A549 (cell line): ENCODE data around the gene LYZL1. TPM values are rescaled to one million over a fixed set of nuclear protein-coding genes. Genes with fewer than 3 reads are reported as not detected.
A peak's percentile ranks its signal among the peaks of the same experiment; 100 is the strongest.
"Not testable (repeated sequence)": the region's sequence is repeated elsewhere in the genome, so short reads cannot be mapped to it uniquely, and the experiment has no call there.

ENCODE experiments used
- ATAC-seq, 2 experiments: fragments of 200-7000 bp in 1 of 2; fragments of >200 bp in 1 of 2; cut with Nextera tagmentation in 1 of 2; cut with Tn5 transposase in 1 of 2; 3 replicates each; pipeline versions ENCODE4 v1.8.0 to v1.9.1; 2018 to 2020; ENCODE audit warnings: mild to moderate bottlenecking in 1 of 2, moderate library complexity in 1 of 2
- CTCF ChIA-PET: fragments of 300-600 bp; sonication (Branson Sonifier 250); formaldehyde crosslinking; extraction: SDS; loops from one replicate; lab custom pipeline; 2021; ENCODE audit warnings: antibody characterized with exemption, inconsistent platforms; lab: Yijun Ruan, JAX
- POLR2A ChIA-PET: fragments of 350-600 bp; formaldehyde crosslinking; extraction: SDS; loops from one replicate; lab custom pipeline; 2021; ENCODE audit warnings: antibody characterized with exemption, inconsistent platforms; lab: Yijun Ruan, JAX
- DNase-seq, 2 experiments: peaks; one replicate each; pipeline versions ENCODE4 v3.0.0 to v3.0.0-alpha.2; 2011 to 2016; ENCODE audit warnings: low read depth in 1 of 2, low spot score in 1 of 2
- FAIRE-seq: peaks from 2 replicates; lab custom pipeline; 2011; peaks lifted over from hg19 to GRCh38; lab: Jason Lieb, UNC
- H3K27ac ChIP-seq, 2 experiments: fragments of >200 bp; sonication (Bioruptor Twin); formaldehyde crosslinking; 3 replicates each; pipeline ENCODE4 v1.5.1; 2016 to 2017
- H3K4me1 ChIP-seq: fragments of >200 bp; sonication (Bioruptor Twin); formaldehyde crosslinking; 3 replicates; pipeline ENCODE4 v1.6.1; 2016
- H3K4me2 ChIP-seq: fragments of >200 bp; sonication (Bioruptor Twin); formaldehyde crosslinking; 3 replicates; pipeline ENCODE4 v1.6.1; 2016
- H3K4me3 ChIP-seq: fragments of >200 bp; sonication (Bioruptor Twin); formaldehyde crosslinking; 3 replicates; pipeline ENCODE4 v1.5.1; 2016
- H3K9me3 ChIP-seq: fragments of >200 bp; sonication (Bioruptor Twin); formaldehyde crosslinking; 3 replicates; pipeline ENCODE4 v1.6.1; 2016
- CBX2 ChIP-seq: fragments of 200-600 bp; sonication (generic); IDR thresholded peaks from 2 replicates; pipeline ENCODE4 v1.6.1; 2016; ENCODE audit warnings: low read depth, mild to moderate bottlenecking, borderline replicate concordance
- CEBPB ChIP-seq, 2 experiments: fragments of >200 bp in 1 of 2; sonication (Bioruptor Twin) in 1 of 2; formaldehyde crosslinking in 1 of 2; IDR thresholded peaks; 2 replicates each; pipeline ENCODE4 v1.6.1; 2012 to 2016
- CHD2 ChIP-seq: fragments of 150-350 bp; IDR thresholded peaks from 2 replicates; pipeline ENCODE4 v1.6.1; 2014; ENCODE audit warnings: low read length; ENCODE audit not compliant: partially characterized antibody
- CHD4 ChIP-seq: fragments of 200-600 bp; sonication (generic); IDR thresholded peaks from 2 replicates; pipeline ENCODE4 v1.6.1; 2016; ENCODE audit warnings: antibody characterized with exemption, mild to moderate bottlenecking, borderline replicate concordance
- EHF ChIP-seq: fragments of 250-450 bp; sonication (Bioruptor Pico); IDR thresholded peaks from 2 replicates; pipeline ENCODE4 v1.5.0; 2020; ENCODE audit warnings: mild to moderate bottlenecking
- EHMT2 ChIP-seq: fragments of 200-600 bp; sonication (generic); IDR thresholded peaks from 2 replicates; pipeline ENCODE4 v1.6.1; 2016; ENCODE audit warnings: antibody characterized with exemption, low read depth, mild to moderate bottlenecking, moderate library complexity
- EP300 ChIP-seq, 2 experiments: fragments of >200 bp; sonication (Bioruptor Twin); formaldehyde crosslinking; IDR thresholded peaks; 2 replicates in 1 of 2; 3 replicates in 1 of 2; pipeline ENCODE4 v1.6.1; 2016 to 2017
- FOSB ChIP-seq: fragments of 250-450 bp; sonication (Bioruptor Pico); IDR thresholded peaks from 2 replicates; pipeline ENCODE4 v1.5.0; 2020; ENCODE audit warnings: mild to moderate bottlenecking, moderate library complexity
- GATA3 ChIP-seq: IDR thresholded peaks from 2 replicates; pipeline ENCODE4 v1.6.1; 2012; ENCODE audit warnings: borderline replicate concordance
- HEYL ChIP-seq: fragments of 250-450 bp; sonication (Bioruptor Pico); IDR thresholded peaks from 2 replicates; pipeline ENCODE4 v1.8.0; 2021; ENCODE audit warnings: mild to moderate bottlenecking, moderate library complexity
- HOXB13 ChIP-seq: fragments of 250-450 bp; sonication (Bioruptor Pico); IDR thresholded peaks from 2 replicates; pipeline ENCODE4 v1.5.0; 2020; ENCODE audit warnings: low read depth, mild to moderate bottlenecking, moderate library complexity
- HOXB5 ChIP-seq: fragments of 250-450 bp; sonication (Bioruptor Pico); IDR thresholded peaks from 2 replicates; pipeline ENCODE4 v1.5.0; 2020; ENCODE audit warnings: mild to moderate bottlenecking, moderate library complexity
- JUN ChIP-seq, 2 experiments: fragments of >200 bp; sonication (Bioruptor Twin); formaldehyde crosslinking; IDR thresholded peaks; 2 replicates in 1 of 2; 3 replicates in 1 of 2; pipeline ENCODE4 v1.6.1; 2016 to 2017
- MYC ChIP-seq: IDR thresholded peaks from 2 replicates; pipeline ENCODE4 v1.6.1; 2012; ENCODE audit warnings: mild to moderate bottlenecking, inconsistent platforms, low read length, improper control_type of control experiment, borderline replicate concordance
- NPAS2 ChIP-seq: fragments of 250-450 bp; sonication (Bioruptor Pico); IDR thresholded peaks from 2 replicates; pipeline ENCODE4 v1.8.0; 2022; ENCODE audit warnings: mild to moderate bottlenecking, moderate library complexity, borderline replicate concordance
- PHF8 ChIP-seq: fragments of 200-600 bp; sonication (generic); IDR thresholded peaks from 2 replicates; pipeline ENCODE4 v1.6.1; 2016; ENCODE audit warnings: low read depth, mild to moderate bottlenecking, antibody characterized with exemption, moderate library complexity, borderline replicate concordance
- POLR2A ChIP-seq: IDR thresholded peaks from 2 replicates; pipeline ENCODE4 v1.6.1; 2012; ENCODE audit warnings: mild to moderate bottlenecking, low read length
- RAD21 ChIP-seq, 2 experiments: fragments of >200 bp in 1 of 2; sonication (Bioruptor Twin) in 1 of 2; formaldehyde crosslinking in 1 of 2; IDR thresholded peaks in 1 of 2; conservative IDR thresholded peaks in 1 of 2; 2 replicates in 1 of 2; 3 replicates in 1 of 2; pipeline ENCODE4 v1.6.1; 2012 to 2018; ENCODE audit warnings: inconsistent platforms in 1 of 2
- RARB ChIP-seq: fragments of 250-450 bp; sonication (Bioruptor Pico); IDR thresholded peaks from 2 replicates; pipeline ENCODE4 v1.8.0; 2021; ENCODE audit warnings: mild to moderate bottlenecking, moderate library complexity
- RNF2 ChIP-seq: fragments of 200-600 bp; sonication (generic); IDR thresholded peaks from 2 replicates; pipeline ENCODE4 v1.6.1; 2016; ENCODE audit warnings: low read depth, mild to moderate bottlenecking, antibody characterized with exemption, moderate library complexity, borderline replicate concordance
- ZFP36 ChIP-seq: fragments of 450-650 bp; IDR thresholded peaks from 2 replicates; pipeline ENCODE4 v1.6.1; 2014; ENCODE audit warnings: borderline replicate concordance; ENCODE audit not compliant: partially characterized antibody
- ZSCAN20 ChIP-seq: fragments of 250-450 bp; sonication (Bioruptor Pico); IDR thresholded peaks from 2 replicates; pipeline ENCODE4 v1.8.0; 2022; ENCODE audit warnings: mild to moderate bottlenecking, moderate library complexity
- WGBS: methylation state at CpG from one replicate; pipeline ENCODE4 v1.1.6; 2017; ENCODE audit errors: missing lambda C conversion rate; 5-methylcytosine and 5-hydroxymethylcytosine counted together
- polyA plus RNA-seq, 4 experiments: library from polyadenylated mRNA; depleted of rRNA in 3 of 4; stranded (reverse); fragments of >200 nt; fragmentation: RNase III in 1 of 4; extraction: RNeasy Plus Mini Kit Qiagen cat#74134 plus additional on column Dnase treatment in 1 of 4; gene quantifications; 2 replicates in 3 of 4; 3 replicates in 1 of 4; pipeline ENCODE4 v1.2.3, GENCODE V29; 2011 to 2017
- TF ChIP-seq, protein P1 (sequence below): IDR thresholded peaks from 2 replicates; pipeline ENCODE4 v1.6.1; 2012
- TF ChIP-seq, protein P2 (sequence below): IDR thresholded peaks from 2 replicates; pipeline ENCODE4 v1.6.1; 2012; ENCODE audit warnings: low read depth, borderline replicate concordance
- TF ChIP-seq, protein P3 (sequence below): fragments of 450-650 bp; IDR thresholded peaks from 2 replicates; pipeline ENCODE4 v1.6.1; 2014; ENCODE audit warnings: antibody characterized with exemption
- TF ChIP-seq, protein P4 (sequence below): fragments of 200-600 bp; sonication (generic); IDR thresholded peaks from 2 replicates; pipeline ENCODE4 v1.6.1; 2016; ENCODE audit warnings: antibody characterized with exemption, mild to moderate bottlenecking, moderate library complexity

The LYZL1 gene
- polyA plus RNA-seq, 2 of the 4 experiments (the other 2 are of a cell fraction): not detected

DNA sequence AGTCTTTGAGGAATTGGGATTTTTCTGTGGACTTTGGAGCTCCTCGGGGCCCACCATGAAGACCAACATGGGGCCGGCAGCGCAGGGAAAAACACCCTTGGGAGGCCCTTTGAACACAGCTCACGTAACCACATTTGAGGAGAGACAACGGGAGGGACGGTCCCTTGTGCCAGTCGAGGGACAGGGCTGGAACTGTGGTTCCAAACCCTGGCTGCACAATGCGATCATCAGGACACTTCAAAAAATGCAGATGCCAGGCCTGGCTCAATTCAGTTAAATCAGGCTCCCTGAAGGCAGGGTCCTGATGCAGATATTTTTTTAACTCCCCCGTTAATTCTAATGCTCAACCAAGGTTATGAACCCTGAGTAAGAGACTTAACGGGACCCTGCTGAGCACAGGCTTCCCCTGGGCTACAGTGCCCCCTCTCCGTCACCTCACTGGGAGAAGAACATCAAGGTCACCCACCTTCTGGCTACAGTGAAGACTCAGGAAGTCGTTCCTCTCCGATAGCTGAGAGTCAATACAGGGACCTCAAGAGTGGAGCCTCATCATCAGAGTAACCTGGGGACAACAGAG lies 30.4 kb downstream of the LYZL1 start:
- Histone ChIP-seq H3K27ac (peak overlapping the region; percentile 57 to 82), H3K9me3 (peaks cover under 1% of the 10 kb centered on the region; the same call in 2 of the 3 replicates), H3K4me3 (no peak overlapping the region), H3K4me1 (peaks cover 57% of the 10 kb centered on the region), H3K4me2 (peak overlapping the region; percentile 80)
- no peak for FAIRE-seq
- no peak for ATAC-seq
- TF ChIP-seq, protein P1, sequence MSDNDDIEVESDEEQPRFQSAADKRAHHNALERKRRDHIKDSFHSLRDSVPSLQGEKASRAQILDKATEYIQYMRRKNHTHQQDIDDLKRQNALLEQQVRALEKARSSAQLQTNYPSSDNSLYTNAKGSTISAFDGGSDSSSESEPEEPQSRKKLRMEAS: 0 out of 2 replicates have a peak, but pooled peaks have one; percentile 1
- no peak for TF ChIP-seq EHMT2
- DNase-seq: no peak
- ChIA-PET POLR2A (no interaction called here), CTCF (interaction anchor here (1.2 to 1.7 kb wide), 4 partner anchors 15 to 691 kb away, joined by 4 to 7 read pairs (median 6); no protein-coding TSS in a partner anchor)
- 82% methylated on average over 13 of the region's 13 CpGs for WGBS

DNA sequence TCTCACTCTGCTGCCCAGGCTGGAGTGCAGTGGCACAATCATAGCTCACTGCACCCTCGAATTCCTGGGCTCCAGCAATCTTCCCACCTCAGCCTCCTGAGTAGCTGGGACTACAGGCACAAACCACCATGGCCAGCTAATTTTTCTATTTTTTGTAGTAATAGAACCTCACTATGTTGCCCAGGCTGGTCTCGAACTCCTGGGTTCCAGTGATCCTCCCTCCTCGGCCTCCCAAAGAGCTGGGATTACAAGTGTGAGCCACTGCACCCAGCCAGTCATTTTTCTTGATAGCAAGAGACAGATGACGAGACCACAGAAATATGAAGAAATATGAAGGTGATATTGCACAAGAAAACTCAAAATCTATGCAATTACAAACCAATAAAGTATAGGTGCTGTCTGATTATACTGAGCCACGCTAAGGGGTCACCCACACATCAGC lies 31.8 kb downstream of the LYZL1 start:
- H3K4me3 ChIP-seq, POLR2A ChIA-PET, H3K4me2 ChIP-seq, FAIRE-seq, DNase-seq, ATAC-seq, H3K9me3 ChIP-seq: not testable (repeated sequence)
- WGBS: 67% methylated on average over 5 of the region's 5 CpGs
- CTCF ChIA-PET: interaction anchor here (1.2 to 1.7 kb wide), 4 partner anchors 14 to 692 kb away, joined by 3 to 5 read pairs (median 4); no protein-coding TSS in a partner anchor
- Histone ChIP-seq H3K27ac (peak overlapping the region in 1 of 2 experiments; percentile 61; a peak in 3 of 6 replicates), H3K4me1 (peaks cover 57% of the 10 kb centered on the region)
- peak; percentile 66 to 67; a peak in 3 of 4 replicates for TF ChIP-seq CEBPB (IDR thresholded peaks at IDR 0.05)

DNA sequence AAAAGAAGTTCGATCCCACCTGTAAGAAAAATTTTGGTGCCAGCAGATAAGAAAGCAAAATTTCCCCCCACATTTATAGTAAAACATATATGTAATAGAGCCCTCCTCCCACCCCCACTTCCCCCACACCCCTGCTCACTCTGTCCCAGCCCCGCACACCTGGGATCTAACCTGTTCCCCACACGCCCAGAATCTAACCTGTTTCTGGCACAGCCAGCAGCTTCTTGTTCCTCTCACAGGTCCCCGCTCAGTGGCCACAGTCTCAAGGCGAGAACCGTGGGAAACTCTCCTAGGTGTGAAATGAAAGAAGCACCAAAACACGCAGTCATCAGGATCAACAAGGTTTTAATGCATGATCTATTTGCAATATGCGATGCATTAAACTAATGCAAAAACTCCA lies 32.8 kb downstream of the LYZL1 start:
- CTCF ChIA-PET: interaction anchor here (1.7 kb wide), 1 partner anchor 17 kb away, joined by 5 read pairs; no protein-coding TSS in a partner anchor
- 89% methylated on average over 8 of the region's 8 CpGs for WGBS

DNA sequence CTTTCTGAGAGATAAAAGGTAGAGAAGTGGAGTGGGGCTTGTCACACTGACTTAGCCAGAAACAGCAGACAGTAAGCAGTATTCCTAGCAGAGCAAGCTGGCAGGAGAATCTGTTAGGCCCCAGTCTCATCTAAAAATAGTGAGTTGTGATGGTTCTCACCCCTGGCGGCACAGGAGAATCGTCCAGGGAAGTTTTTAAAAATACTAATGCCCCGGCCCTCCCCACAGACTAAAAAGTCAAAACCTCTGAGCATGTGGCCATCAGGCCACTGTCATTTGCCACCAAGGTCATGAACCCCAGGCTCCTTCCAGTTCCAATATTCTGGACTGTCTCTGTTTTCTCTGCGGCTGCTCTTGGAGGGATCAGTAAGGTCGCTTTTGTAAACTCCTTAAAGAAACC lies 34.0 kb downstream of the LYZL1 start:
- H3K27ac ChIP-seq: peak overlapping the region in 1 of 2 experiments; percentile 6; a peak in 1 of 6 replicates
- DNase-seq (no peak), FAIRE-seq (no peak), ATAC-seq (no peak)
- H3K4me1 ChIP-seq: peaks cover 51% of the 10 kb centered on the region
- H3K4me3 ChIP-seq: no peak overlapping the region
- ChIA-PET CTCF (no interaction called here), POLR2A (no interaction called here)
- 84% methylated on average over 5 of the region's 5 CpGs for WGBS
- H3K9me3 ChIP-seq: no peaks in the 10 kb centered on the region
- no peak overlapping the region for H3K4me2 ChIP-seq
- TF ChIP-seq, protein P2, sequence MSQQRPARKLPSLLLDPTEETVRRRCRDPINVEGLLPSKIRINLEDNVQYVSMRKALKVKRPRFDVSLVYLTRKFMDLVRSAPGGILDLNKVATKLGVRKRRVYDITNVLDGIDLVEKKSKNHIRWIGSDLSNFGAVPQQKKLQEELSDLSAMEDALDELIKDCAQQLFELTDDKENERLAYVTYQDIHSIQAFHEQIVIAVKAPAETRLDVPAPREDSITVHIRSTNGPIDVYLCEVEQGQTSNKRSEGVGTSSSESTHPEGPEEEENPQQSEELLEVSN: no peak
- TF ChIP-seq GATA3 (no peak), JUN (IDR thresholded peaks at IDR 0.05) (no peak), EHMT2 (no peak), ZSCAN20 (CRISPR knock-in tag) (no peak), RNF2 (no peak), RAD21 (conservative IDR thresholded peaks at IDR 0.05 in 1 of 2, IDR thresholded peaks at IDR 0.05 in 1 of 2) (no peak), HOXB13 (CRISPR knock-in tag) (no peak), FOSB (no peak), HEYL (no peak), HOXB5 (CRISPR knock-in tag) (no peak), PHF8 (no peak), CHD4 (no peak)

More for the DNA sequence above, 32.8 kb downstream of the LYZL1 start:
- TF ChIP-seq, protein P3, sequence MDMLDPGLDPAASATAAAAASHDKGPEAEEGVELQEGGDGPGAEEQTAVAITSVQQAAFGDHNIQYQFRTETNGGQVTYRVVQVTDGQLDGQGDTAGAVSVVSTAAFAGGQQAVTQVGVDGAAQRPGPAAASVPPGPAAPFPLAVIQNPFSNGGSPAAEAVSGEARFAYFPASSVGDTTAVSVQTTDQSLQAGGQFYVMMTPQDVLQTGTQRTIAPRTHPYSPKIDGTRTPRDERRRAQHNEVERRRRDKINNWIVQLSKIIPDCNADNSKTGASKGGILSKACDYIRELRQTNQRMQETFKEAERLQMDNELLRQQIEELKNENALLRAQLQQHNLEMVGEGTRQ: no peak
- TF ChIP-seq CHD2: no peak
- TF ChIP-seq EHF: no peak
- TF ChIP-seq CBX2: no peak
- no peak for TF ChIP-seq GATA3
- TF ChIP-seq MYC: no peak
- no peak for TF ChIP-seq NPAS2 (CRISPR knock-in tag)
- no peak for TF ChIP-seq POLR2A
- TF ChIP-seq ZFP36: no peak
- TF ChIP-seq, protein P4, sequence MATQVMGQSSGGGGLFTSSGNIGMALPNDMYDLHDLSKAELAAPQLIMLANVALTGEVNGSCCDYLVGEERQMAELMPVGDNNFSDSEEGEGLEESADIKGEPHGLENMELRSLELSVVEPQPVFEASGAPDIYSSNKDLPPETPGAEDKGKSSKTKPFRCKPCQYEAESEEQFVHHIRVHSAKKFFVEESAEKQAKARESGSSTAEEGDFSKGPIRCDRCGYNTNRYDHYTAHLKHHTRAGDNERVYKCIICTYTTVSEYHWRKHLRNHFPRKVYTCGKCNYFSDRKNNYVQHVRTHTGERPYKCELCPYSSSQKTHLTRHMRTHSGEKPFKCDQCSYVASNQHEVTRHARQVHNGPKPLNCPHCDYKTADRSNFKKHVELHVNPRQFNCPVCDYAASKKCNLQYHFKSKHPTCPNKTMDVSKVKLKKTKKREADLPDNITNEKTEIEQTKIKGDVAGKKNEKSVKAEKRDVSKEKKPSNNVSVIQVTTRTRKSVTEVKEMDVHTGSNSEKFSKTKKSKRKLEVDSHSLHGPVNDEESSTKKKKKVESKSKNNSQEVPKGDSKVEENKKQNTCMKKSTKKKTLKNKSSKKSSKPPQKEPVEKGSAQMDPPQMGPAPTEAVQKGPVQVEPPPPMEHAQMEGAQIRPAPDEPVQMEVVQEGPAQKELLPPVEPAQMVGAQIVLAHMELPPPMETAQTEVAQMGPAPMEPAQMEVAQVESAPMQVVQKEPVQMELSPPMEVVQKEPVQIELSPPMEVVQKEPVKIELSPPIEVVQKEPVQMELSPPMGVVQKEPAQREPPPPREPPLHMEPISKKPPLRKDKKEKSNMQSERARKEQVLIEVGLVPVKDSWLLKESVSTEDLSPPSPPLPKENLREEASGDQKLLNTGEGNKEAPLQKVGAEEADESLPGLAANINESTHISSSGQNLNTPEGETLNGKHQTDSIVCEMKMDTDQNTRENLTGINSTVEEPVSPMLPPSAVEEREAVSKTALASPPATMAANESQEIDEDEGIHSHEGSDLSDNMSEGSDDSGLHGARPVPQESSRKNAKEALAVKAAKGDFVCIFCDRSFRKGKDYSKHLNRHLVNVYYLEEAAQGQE: no peak
- no peak for TF ChIP-seq HEYL
- no peak for TF ChIP-seq RARB
- no peak for TF ChIP-seq EP300 (IDR thresholded peaks at IDR 0.05)
- no peak for TF ChIP-seq JUN (IDR thresholded peaks at IDR 0.05)
- H3K4me3 ChIP-seq: no peak overlapping the region
- FAIRE-seq (no peak), DNase-seq (no peak), ATAC-seq (no peak)
- no peak overlapping the region for H3K27ac ChIP-seq
- no peaks in the 10 kb centered on the region for H3K9me3 ChIP-seq
- no peak overlapping the region for H3K4me2 ChIP-seq
- POLR2A ChIA-PET: no interaction called here
- H3K4me1 ChIP-seq: peaks cover 52% of the 10 kb centered on the region
